ENCODE measurements around the gene PXN.

GRCh38 chr12:120229071-120229486 lies 36.5 kb downstream of the PXN start:
- TF ChIP-seq ZNF18 (tag by site-specific recombination; IDR thresholded peaks at IDR 0.05) (no peak), ZNF704 (tag by site-specific recombination; IDR thresholded peaks at IDR 0.05) (no peak), CTCF (tag by site-specific recombination; IDR thresholded peaks at IDR 0.05) (no peak), ZNF362 (tag by site-specific recombination; IDR thresholded peaks at IDR 0.05) (no peak), ZNF398 (tag by site-specific recombination; IDR thresholded peaks at IDR 0.05) (no peak), ZNF785 (tag by site-specific recombination; IDR thresholded peaks at IDR 0.05) (no peak)

Data from HEK293 (cell line).